Esophagus squamous epithelium (tissue), 5 donors: ENCODE results near the gene RFTN1. TPM values are rescaled to one million over a fixed set of nuclear protein-coding genes. Genes with fewer than 3 reads are reported as not detected.

Source experiments
- DNase-seq: peaks from one replicate; lab custom pipeline; 2025; lab: John Stamatoyannopoulos, UW
- H3K27ac ChIP-seq, 4 donors: fragments of 200-600 bp; sonication (generic); one replicate each; pipeline ENCODE4 v1.5.1; 2016 to 2019; ENCODE audit warnings: mild to moderate bottlenecking in 1 of 4
- H3K27me3 ChIP-seq, 4 donors: fragments of 200-600 bp; sonication (generic); 1 replicate in 3 of 4; 2 replicates in 1 of 4; pipeline versions ENCODE4 v1.5.1 to v1.6.0; 2017 to 2021; ENCODE audit warnings: antibody characterized with exemption in 1 of 4
- H3K36me3 ChIP-seq, 3 donors: fragments of 200-600 bp; sonication (generic); one replicate each; pipeline ENCODE4 v1.5.1; 2016 to 2019
- H3K4me1 ChIP-seq, 3 donors: fragments of 200-600 bp; sonication (generic); one replicate each; pipeline ENCODE4 v1.5.1; 2017 to 2019
- H3K4me3 ChIP-seq, 4 donors: fragments of 200-600 bp; sonication (generic); 1 replicate in 3 of 4; 2 replicates in 1 of 4; pipeline ENCODE4 v1.5.1; 2016 to 2019; ENCODE audit warnings: mild to moderate bottlenecking in 2 of 4, moderate library complexity in 1 of 4
- H3K9me3 ChIP-seq, 3 donors: fragments of 200-600 bp; sonication (generic); one replicate each; pipeline ENCODE4 v1.5.1; 2016 to 2019
- CTCF ChIP-seq, 6 experiments: fragments of 450-650 bp in 4 of 6; fragments of 200-600 bp in 2 of 6; sonication (generic) in 2 of 6; IDR thresholded peaks; one replicate each; pipeline ENCODE4 v1.5.1; 2016 to 2019; ENCODE audit warnings: antibody characterized with exemption in 6 of 6, mild to moderate bottlenecking in 4 of 6, moderate library complexity in 4 of 6
- POLR2A ChIP-seq, 4 donors: fragments of 450-650 bp; IDR thresholded peaks; one replicate each; pipeline ENCODE4 v1.6.1; 2017; ENCODE audit warnings: antibody characterized with exemption in 4 of 4, mild to moderate bottlenecking in 4 of 4, moderate library complexity in 3 of 4
- WGBS, 2 donors: methylation state at CpG; one replicate each; pipeline ENCODE4 v1.1.5; 2018; 5-methylcytosine and 5-hydroxymethylcytosine counted together
- intact Hi-C: fragments of 100-400 bp; cut with DNase I; formaldehyde crosslinking; loops from one replicate; pipeline ENCODE4 v1.15.0; 2022
- total RNA-seq, 4 donors: library from RNA; depleted of rRNA; stranded (reverse); fragments of >200 nt; gene quantifications; one replicate each; pipeline ENCODE4 v1.1.0, GENCODE V29; 2016
- donor health status: DM: yes; HTN: yes; CAD: no.

RFTN1 gene
- total RNA-seq, 4 donors from 2014 or later, result 5.0 to 22.7 (median 12.4) TPM

- H3K9me3 ChIP-seq, result no peaks in the 10 kb centered on the region
- intact Hi-C loops, result no loop called here
- H3K4me3 ChIP-seq, result no peak overlapping the region
- no peak overlapping the region for H3K27ac ChIP-seq
- H3K27me3 ChIP-seq, result no peaks in the 10 kb centered on the region
- WGBS, 2 donors, result 59 to 92% methylated on average over 2 of the region's 2 CpGs
- peaks cover 0 to 8% (median 8%) of the 10 kb centered on the region in 3 donors for H3K4me1 ChIP-seq
- peaks cover 0 to 29% (median 0%) of the 10 kb centered on the region in 3 donors for H3K36me3 ChIP-seq
- DNase-seq, result no peak
- TF ChIP-seq POLR2A (IDR thresholded peaks at IDR 0.05) (no peak), CTCF (IDR thresholded peaks at IDR 0.05) (no peak)
Measured at GRCh38 chr3:16364963-16365362, 148.5 kb downstream of the RFTN1 start.

- no peak for TF ChIP-seq CTCF (IDR thresholded peaks at IDR 0.05)
- no peak for TF ChIP-seq POLR2A (IDR thresholded peaks at IDR 0.05)
- H3K4me3 ChIP-seq, result no peak overlapping the region
- 84 to 91% methylated on average over 4 of the region's 4 CpGs for WGBS, 2 donors
- H3K27me3 ChIP-seq, result no peaks in the 10 kb centered on the region
- DNase-seq, result no peak
- no peaks in the 10 kb centered on the region for H3K9me3 ChIP-seq
- H3K27ac ChIP-seq, result no peak overlapping the region
- peaks cover 0 to 29% (median 0%) of the 10 kb centered on the region in 3 donors for H3K36me3 ChIP-seq
- H3K4me1 ChIP-seq, result peaks cover 0 to 2% (median 1%) of the 10 kb centered on the region in 3 donors
- intact Hi-C loops, result no loop called here
Measured at GRCh38 chr3:16364323-16364722, 149.2 kb downstream of the RFTN1 start.

GRCh38 chr3:16363636-16364035, 149.9 kb downstream of the RFTN1 start:
- Histone ChIP-seq H3K27ac (no peak overlapping the region), H3K36me3 (peaks cover 0 to 28% (median 0%) of the 10 kb centered on the region in 3 donors), H3K4me3 (no peak overlapping the region), H3K9me3 (no peaks in the 10 kb centered on the region), H3K4me1 (no peaks in the 10 kb centered on the region), H3K27me3 (no peaks in the 10 kb centered on the region)
- TF ChIP-seq CTCF (IDR thresholded peaks at IDR 0.05), result no peak
- TF ChIP-seq POLR2A (IDR thresholded peaks at IDR 0.05), result no peak
- 95 to 100% methylated on average over 6 to 7 of the region's 7 CpGs for WGBS, 2 donors
- no peak for DNase-seq
- intact Hi-C loops, result no loop called here

- no peaks in the 10 kb centered on the region for H3K4me1 ChIP-seq
- no peaks in the 10 kb centered on the region for H3K27me3 ChIP-seq
- no peaks in the 10 kb centered on the region for H3K9me3 ChIP-seq
- 74 to 83% methylated on average over 4 of the region's 4 CpGs for WGBS, 2 donors
- no peak overlapping the region for H3K4me3 ChIP-seq
- peaks cover 0 to 19% (median 0%) of the 10 kb centered on the region in 3 donors for H3K36me3 ChIP-seq
- intact Hi-C loops, result no loop called here
- no peak overlapping the region for H3K27ac ChIP-seq
- TF ChIP-seq CTCF (IDR thresholded peaks at IDR 0.05) (no peak), POLR2A (IDR thresholded peaks at IDR 0.05) (no peak)
- no peak for DNase-seq
Measured at GRCh38 chr3:16362770-16363169, 150.7 kb downstream of the RFTN1 start.

- TF ChIP-seq POLR2A (IDR thresholded peaks at IDR 0.05), result no peak
- TF ChIP-seq CTCF (IDR thresholded peaks at IDR 0.05), result no peak
- no peak overlapping the region for H3K4me3 ChIP-seq
- no peak for DNase-seq
- peaks cover 0 to 21% (median 0%) of the 10 kb centered on the region in 3 donors for H3K36me3 ChIP-seq
- H3K27me3 ChIP-seq, result no peaks in the 10 kb centered on the region
- no peaks in the 10 kb centered on the region for H3K4me1 ChIP-seq
- H3K9me3 ChIP-seq, result no peaks in the 10 kb centered on the region
- H3K27ac ChIP-seq, result no peak overlapping the region
- intact Hi-C loops, result no loop called here
Measured at GRCh38 chr3:16361087-16361486, 152.4 kb downstream of the RFTN1 start.
